ENCODE results near the gene B9D1. TPM values are rescaled to one million over a fixed set of nuclear protein-coding genes. Genes with fewer than 3 reads are reported as not detected.

Gene B9D1
- total and polyA plus RNA-seq, 9 of the 15 experiments (the other 6 are each of a cell fraction or from before 2014, with no cell fraction given), result 8.9 to 28.0 (median 17.9) TPM

- TF ChIP-seq MNT (conservative IDR thresholded peaks at IDR 0.05) (no peak), KLF16 (IDR thresholded peaks at IDR 0.05) (no peak), ZBTB11 (CRISPR knock-in tag; IDR thresholded peaks at IDR 0.05) (no peak), PBX2 (CRISPR knock-in tag; IDR thresholded peaks at IDR 0.05; ENCODE audit: low read depth) (no peak), PBX2 (tag; conservative IDR thresholded peaks at IDR 0.05; ENCODE audit: low read depth) (no peak), ADNP (tag; IDR thresholded peaks at IDR 0.05) (no peak), RFX7 (CRISPR knock-in tag; IDR thresholded peaks at IDR 0.05) (no peak), HNRNPK (IDR thresholded peaks at IDR 0.05; ENCODE audit: low read depth, low read length, poor library complexity, severe bottlenecking) (no peak), GTF3C2 (IDR thresholded peaks at IDR 0.05; ENCODE audit: borderline replicate concordance, extremely low read depth, insufficient read length) (no peak), KDM4B (IDR thresholded peaks at IDR 0.05; ENCODE audit: borderline replicate concordance in 2 of 2, low read depth in 1 of 2) (no peak), E2F4 (CRISPR knock-in tag; IDR thresholded peaks at IDR 0.05; ENCODE audit: low read depth) (no peak), ILF3 (IDR thresholded peaks at IDR 0.05; ENCODE audit: borderline replicate concordance) (no peak), GABPB1 (CRISPR knock-in tag; IDR thresholded peaks at IDR 0.05) (no peak), ZNF124 (CRISPR knock-in tag; IDR thresholded peaks at IDR 0.05) (no peak), NFIC (IDR thresholded peaks at IDR 0.05) (no peak), KAT2B (IDR thresholded peaks at IDR 0.05; ENCODE audit: low read depth, low read length) (no peak)
Measured at GRCh38 chr17:19305256-19305655, 57.3 kb downstream of the B9D1 start (continued).

Data from K562 (cell line).